Glomerular endothelial cell (primary cell): ENCODE measurements around the gene HOXD11. TPM values are rescaled to one million over a fixed set of nuclear protein-coding genes. Genes with fewer than 3 reads are reported as not detected.

Experiments
- DNase-seq: peaks from one replicate; pipeline ENCODE4 v3.0.0-alpha.2; 2011; ENCODE audit warnings: low read depth, low spot score; ENCODE audit errors: extremely low read depth
- total RNA-seq: library from RNA; depleted of rRNA; stranded (reverse); fragments of >200 nt; gene quantifications from 2 replicates; pipeline ENCODE4 v1.2.3, GENCODE V29; 2015

The HOXD11 gene
- 2.2 and 2.5 TPM in 2 replicates for total RNA-seq

DNA sequence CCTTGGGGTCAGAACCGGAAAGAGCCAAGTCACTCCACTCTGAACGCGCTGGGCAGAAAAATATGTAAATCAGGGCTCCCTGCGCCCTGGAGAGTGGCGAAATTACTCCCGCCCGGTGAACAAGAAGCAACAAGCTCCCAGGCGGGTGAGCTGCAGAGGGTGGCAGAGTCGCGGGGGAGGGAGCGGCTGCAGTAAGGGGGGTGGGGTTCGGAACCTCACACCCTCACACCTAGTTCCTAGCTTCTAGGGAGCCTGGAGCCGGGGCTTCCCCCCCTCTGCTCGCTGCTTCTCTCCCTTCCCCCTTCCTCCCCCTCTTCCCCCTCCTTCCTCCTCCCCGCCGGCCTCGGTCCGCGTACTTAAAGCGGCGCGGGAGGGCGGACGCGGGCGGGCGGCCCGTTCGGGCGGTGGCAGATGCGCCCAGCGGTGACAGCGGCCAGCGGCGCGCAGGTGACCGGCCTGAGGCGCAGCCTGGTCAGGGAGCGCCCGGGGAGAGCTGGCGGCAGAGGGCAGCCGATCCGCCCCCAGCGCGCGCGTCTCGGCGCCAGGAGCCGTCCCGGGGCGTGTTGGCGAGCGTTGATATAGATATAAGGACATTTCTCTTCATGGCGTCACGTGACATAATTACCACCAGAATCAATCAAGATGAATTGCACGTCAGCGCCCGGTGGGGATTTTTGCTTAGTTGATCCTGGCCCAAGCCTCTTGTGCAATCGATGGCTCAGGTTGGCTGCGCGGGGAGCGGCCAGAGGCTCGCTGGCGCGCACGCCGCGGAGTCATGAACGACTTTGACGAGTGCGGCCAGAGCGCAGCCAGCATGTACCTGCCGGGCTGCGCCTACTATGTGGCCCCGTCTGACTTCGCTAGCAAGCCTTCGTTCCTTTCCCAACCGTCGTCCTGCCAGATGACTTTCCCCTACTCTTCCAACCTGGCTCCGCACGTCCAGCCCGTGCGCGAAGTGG is at the start of gene HOXD11:
TSS of gene HOXD11 (plus strand) at position 700 of the 959 bp plus-strand sequence. CDS start at position 776, 76 bp downstream.
- DNase-seq, result no peak

GRCh38 chr2:176063958-176064357 is 43.1 kb upstream of the HOXD11 start:
- no peak for DNase-seq

GRCh38 chr2:176066645-176067588 is 40.2 kb upstream of the HOXD11 start:
- DNase-seq, result no peak

- DNase-seq, result no peak
These were observed 39.3 kb upstream of the HOXD11 start for GRCh38 chr2:176067589-176068418.

- DNase-seq, result no peak
These were observed 38.7 kb upstream of the HOXD11 start for GRCh38 chr2:176068419-176068832.

DNA sequence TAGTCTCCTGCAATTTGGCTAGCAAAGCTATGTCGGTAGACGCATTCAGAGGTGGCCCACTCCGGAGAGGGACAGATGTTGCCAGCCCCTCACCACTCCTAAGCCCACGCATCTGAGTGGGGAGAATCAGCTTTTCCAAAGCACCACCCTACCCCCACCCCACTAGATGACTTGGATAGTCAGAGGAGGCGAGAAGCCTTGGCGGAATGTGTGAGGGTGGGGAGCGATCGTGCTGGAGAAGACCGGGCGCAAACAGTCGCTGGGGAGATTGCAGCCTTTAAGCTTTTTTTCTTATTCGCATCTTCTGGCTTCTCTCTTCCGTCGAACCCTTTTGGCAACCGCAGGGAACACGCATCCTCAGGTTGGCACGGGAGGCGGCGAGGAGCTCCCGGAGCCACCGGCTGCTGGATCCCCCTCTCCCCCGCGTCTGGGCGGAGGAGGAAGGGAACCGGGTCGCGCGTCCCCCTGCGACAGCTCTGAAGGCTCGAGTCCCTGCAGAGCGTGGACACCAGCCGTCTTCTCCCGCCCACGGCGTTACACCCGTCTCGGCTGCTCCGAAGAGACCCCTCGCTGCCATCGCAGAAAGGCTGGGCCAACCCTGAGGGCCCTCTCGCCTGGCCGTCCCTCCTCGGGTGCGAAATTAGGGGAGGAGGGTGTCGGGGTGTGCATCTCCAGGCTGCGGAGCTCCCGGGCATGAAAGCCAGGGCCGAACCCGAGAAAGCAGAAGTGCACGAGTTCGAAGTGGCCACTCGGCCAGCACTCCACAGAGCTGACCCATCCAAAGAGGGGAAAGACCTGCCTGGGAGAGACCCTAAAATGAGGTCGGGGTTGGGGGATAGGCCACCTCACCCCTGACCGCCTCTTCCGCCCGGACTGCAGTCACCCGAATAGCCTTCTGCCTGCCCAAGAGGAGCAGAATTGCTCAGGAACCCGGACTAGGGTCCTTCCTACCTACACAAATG is 35.5 kb upstream of the HOXD11 start:
- no peak for DNase-seq

DNA sequence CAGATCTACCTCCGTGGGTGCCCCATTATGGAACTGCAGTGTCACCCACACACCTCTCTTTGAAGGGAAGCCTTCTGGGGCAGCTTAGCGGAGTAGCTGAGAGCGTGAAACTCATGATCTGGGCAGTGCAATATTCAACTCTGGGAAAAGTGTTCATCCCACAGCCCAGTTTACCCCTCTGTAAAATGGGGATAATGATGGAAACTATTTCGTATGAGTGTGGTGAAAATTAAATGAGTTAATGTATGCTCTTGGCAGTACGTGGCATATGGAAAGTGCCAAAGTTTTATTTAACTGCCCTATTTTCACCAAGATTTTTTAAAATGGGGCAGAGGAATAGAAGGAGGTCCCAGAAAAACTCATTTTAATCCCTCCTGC is 34.8 kb upstream of the HOXD11 start:
- no peak for DNase-seq

DNA sequence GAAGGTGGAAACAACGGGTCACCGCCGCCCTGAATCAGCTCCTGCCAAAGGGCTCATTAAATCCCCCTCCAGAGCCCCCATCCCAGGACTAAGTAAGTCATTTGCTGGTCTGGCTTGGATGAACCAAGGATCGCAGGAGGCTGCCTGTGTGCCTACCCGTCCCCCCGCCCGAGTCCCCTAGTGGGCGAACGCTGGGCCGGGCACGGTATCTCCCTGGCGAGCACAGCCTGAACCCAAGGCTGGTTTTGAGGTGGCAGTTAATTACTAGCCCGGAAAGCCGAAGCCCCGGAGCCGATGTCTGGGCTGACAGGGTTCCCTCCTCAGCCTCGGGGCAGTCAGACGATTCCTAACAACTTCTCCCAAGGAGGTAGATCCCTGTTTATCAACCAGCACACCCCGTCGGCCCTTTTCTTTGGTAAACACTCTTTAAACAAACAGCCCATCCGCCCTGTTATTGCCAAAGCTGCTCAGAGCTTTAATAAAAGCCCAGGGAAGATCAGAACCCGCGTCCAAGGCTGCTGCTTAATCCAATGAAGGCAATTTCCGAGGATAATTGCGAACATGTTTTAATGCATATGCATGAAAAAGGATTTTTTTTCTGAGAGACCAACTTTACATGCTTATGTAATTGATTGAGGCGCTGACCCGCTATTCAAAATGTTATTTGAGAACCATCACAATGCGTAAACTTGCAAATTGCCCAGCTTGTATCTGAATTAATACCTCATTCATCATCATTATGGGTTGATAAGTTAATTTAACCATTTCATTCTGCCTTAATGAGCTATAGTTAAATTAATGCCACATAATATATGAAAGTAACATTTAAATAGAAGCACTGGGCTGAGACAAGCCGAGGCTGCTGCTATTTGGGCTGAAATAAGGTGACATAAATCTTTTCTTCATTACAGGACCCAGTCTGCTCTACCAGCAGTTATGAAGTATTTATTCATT is 33.9 kb upstream of the HOXD11 start:
- no peak for DNase-seq

- no peak for DNase-seq
These were observed 32.1 kb upstream of the HOXD11 start for GRCh38 chr2:176074919-176075425.

GRCh38 chr2:176075481-176075880 is 31.6 kb upstream of the HOXD11 start:
- DNase-seq, result no peak

GRCh38 chr2:176076063-176076462 is 31.0 kb upstream of the HOXD11 start:
- DNase-seq, result no peak

DNA sequence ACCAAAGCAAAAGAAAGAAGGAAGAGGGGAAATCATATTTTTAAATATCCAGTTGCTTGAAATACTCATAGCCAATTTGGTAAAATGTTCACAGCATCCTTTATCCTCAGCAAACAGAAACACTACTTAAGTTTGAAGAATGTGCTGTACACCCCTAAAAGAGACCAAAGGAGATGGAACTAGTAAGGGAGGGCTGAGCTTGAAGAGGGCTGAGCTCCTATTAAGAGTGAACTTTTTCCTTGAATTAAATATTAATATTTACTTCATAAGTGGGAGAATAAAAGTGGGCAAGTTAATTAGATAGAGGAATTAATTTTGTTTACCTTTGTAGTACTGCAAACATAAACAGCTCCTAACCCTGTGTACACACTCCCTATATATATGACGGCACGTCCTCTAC is 30.3 kb upstream of the HOXD11 start:
- DNase-seq, result no peak

DNA sequence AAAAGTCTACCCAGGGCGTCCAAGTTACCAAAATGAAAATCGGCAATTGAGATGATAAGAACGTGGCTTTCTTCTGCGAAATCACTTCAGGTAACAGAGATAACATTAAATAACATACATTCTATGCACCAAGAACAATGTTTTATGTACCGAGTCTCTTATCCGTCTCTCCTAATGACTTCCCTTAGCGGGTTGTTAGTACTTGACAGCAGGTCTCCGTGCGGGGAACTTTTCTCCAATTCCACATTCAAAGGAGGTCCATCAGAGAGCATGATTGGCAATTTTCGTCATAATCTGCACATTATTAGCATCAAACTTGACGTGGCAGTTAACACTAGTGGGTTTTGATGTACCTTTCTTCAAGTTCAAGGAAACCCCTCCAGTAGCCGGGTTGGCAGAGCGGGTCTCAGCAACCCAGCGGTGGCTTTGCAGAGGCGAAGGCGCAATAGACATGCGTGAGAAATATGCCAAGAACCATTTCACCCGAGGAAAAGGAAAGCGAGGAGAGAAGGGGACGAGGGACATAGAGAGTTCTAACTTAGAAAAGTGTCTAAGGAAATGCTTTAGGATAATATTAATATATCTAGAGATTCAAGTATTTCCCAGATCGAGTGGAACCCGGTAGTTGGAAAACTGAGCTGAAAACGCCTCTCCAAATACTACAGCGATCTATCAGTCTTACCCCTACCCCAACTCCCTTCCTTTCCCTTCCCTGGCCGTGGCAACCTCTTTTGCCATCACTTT is 28.4 kb upstream of the HOXD11 start:
- no peak for DNase-seq

- no peak for DNase-seq
These were observed 27.7 kb upstream of the HOXD11 start for GRCh38 chr2:176079285-176079830.

DNA sequence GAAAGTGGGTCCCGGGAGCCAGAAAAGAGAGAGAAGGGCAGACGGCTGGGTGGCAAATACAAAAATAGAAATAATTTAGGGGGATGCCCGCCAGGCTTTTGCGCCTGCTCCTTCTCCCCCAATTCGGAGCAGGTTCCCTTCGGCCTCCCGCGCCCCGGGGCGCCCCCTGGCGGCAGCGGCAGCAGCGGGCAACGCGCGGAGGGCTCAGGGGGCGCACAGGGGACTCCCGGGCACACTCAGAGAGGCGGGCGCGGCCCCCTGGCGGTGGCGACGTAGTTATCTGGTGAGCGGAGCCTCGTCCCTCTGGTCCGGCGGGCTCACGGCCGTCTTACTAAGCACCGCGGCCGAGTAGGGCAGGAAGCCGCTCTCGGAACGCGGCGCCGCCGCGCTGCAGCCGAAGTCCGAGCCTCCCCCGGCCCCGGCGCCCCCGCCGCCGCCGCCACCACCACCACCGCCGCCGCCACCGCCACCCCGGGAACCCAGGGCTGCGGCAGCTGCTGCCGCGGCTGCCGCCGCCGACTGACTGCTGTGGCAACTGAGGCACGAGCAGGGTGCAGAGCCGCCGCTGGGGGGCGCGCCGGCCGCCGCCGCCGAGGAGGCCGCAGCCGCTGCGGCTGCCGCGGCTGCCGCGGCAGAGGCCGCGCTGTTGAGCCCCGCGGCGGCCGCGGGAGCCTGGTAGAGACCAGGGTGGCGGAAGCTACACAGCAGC is 27.1 kb upstream of the HOXD11 start:
- no peak for DNase-seq
